ENCODE results near the gene PFN1. TPM values are rescaled to one million over a fixed set of nuclear protein-coding genes. Genes with fewer than 3 reads are reported as not detected.

The PFN1 gene
- total and polyA plus RNA-seq, 9 of the 15 experiments (the other 6 are each of a cell fraction or from before 2014, with no cell fraction given): 60.5 to 1,479 (median 456) TPM

DNA sequence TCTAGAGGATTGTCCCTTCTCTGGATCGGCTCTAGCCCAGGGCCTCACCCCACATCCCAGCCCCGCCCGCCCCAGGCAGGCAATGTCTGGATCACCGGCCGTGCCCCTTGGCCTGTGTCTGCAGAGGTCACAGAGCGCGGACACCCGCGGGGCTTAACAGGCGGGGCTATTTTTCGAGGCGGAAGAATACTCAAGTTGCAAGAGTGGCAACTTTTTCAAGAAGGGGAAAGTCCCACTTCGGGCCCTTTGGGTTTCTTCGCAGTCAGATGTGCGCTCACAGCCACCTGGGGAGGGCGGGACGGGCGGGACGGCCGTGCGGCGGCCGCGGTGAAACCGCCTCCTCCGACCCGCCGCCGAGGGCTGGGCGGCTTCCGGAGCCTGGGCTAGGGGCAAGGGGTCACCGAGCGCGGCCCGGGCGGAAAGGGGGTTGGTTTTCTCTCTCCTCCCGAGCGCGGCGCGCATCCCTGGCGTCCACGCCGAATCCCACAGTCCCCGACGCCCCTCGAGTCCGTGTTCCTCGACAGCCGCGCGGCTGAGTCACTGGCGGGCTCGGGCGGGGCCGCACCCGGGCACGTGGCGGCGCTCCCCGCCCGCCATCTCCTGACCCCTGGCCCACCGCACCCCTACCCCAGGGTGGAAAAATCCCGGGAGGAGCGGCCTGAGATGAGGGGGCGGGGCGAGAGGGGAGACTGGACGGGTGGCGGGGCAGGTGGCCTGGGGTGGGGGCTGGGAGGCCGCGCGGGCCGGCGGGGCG lies 1.2 kb upstream of the PFN1 start (continued):
- TF ChIP-seq CHD1 (IDR thresholded peaks at IDR 0.05; ENCODE audit: low read length) (no peak), FOXA1 (IDR thresholded peaks at IDR 0.05; ENCODE audit: borderline replicate concordance) (no peak), CBFB (CRISPR knock-in tag; IDR thresholded peaks at IDR 0.05) (no peak), BHLHE40 (IDR thresholded peaks at IDR 0.05; ENCODE audit: low read length) (peak; percentile 69), E2F4 (CRISPR knock-in tag; IDR thresholded peaks at IDR 0.05; ENCODE audit: low read depth) (no peak), ZEB2 (IDR thresholded peaks at IDR 0.05) (no peak), STAT6 (CRISPR knock-in tag; IDR thresholded peaks at IDR 0.05) (no peak), MCM7 (IDR thresholded peaks at IDR 0.05) (no peak), NFIC (IDR thresholded peaks at IDR 0.05) (peak; percentile 56), POLR2AphosphoS2 (IDR thresholded peaks at IDR 0.05; ENCODE audit: low read length) (no peak), ZNF449 (CRISPR knock-in tag; IDR thresholded peaks at IDR 0.05) (no peak), IFI16 (CRISPR knock-in tag; IDR thresholded peaks at IDR 0.05) (no peak), TEAD4 (IDR thresholded peaks at IDR 0.05; ENCODE audit: low read length) (no peak), TEAD4 (CRISPR knock-in tag; IDR thresholded peaks at IDR 0.05; ENCODE audit: borderline replicate concordance) (no peak), ZNF717 (CRISPR knock-in tag; IDR thresholded peaks at IDR 0.05) (no peak), ZNF24 (IDR thresholded peaks at IDR 0.05) (no peak), ZNF282 (CRISPR knock-in tag; IDR thresholded peaks at IDR 0.05) (no peak), HDAC8 (tag; IDR thresholded peaks at IDR 0.05) (no peak), HMG20B (CRISPR knock-in tag; IDR thresholded peaks at IDR 0.05) (no peak)
- TF ChIP-seq, protein P1, sequence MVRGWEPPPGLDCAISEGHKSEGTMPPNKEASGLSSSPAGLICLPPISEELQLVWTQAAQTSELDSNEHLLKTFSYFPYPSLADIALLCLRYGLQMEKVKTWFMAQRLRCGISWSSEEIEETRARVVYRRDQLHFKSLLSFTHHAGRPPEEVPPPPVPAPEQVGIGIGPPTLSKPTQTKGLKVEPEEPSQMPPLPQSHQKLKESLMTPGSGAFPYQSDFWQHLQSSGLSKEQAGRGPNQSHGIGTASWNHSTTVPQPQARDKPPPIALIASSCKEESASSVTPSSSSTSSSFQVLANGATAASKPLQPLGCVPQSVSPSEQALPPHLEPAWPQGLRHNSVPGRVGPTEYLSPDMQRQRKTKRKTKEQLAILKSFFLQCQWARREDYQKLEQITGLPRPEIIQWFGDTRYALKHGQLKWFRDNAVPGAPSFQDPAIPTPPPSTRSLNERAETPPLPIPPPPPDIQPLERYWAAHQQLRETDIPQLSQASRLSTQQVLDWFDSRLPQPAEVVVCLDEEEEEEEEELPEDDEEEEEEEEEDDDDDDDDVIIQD (CRISPR knock-in tag; IDR thresholded peaks at IDR 0.05): 0 out of 2 replicates have a peak, but pooled peaks have one; percentile 25
- TF ChIP-seq, protein P2, sequence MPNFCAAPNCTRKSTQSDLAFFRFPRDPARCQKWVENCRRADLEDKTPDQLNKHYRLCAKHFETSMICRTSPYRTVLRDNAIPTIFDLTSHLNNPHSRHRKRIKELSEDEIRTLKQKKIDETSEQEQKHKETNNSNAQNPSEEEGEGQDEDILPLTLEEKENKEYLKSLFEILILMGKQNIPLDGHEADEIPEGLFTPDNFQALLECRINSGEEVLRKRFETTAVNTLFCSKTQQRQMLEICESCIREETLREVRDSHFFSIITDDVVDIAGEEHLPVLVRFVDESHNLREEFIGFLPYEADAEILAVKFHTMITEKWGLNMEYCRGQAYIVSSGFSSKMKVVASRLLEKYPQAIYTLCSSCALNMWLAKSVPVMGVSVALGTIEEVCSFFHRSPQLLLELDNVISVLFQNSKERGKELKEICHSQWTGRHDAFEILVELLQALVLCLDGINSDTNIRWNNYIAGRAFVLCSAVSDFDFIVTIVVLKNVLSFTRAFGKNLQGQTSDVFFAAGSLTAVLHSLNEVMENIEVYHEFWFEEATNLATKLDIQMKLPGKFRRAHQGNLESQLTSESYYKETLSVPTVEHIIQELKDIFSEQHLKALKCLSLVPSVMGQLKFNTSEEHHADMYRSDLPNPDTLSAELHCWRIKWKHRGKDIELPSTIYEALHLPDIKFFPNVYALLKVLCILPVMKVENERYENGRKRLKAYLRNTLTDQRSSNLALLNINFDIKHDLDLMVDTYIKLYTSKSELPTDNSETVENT (CRISPR knock-in tag; IDR thresholded peaks at IDR 0.05): no peak
